ENCODE measurements around the gene CD8B. TPM values are rescaled to one million over a fixed set of nuclear protein-coding genes. Genes with fewer than 3 reads are reported as not detected.
A peak's percentile ranks its signal among the peaks of the same experiment; 100 is the strongest.

CD8B gene
- total RNA-seq, 1 experiment from 2014 or later = 0.47 TPM

- no TSS peak for BruUV-seq (replicated peaks)
- Histone ChIP-seq H4K20me1 (ENCODE audit: insufficient read depth) (no peaks in the 10 kb centered on the region), H2AFZ (ENCODE audit: low read depth, low read length, poor library complexity, severe bottlenecking) (peak overlapping the region; percentile 98), H3K4me2 (ENCODE audit: low read length) (peak overlapping the region; percentile 97), H3K4me1 (ENCODE audit: control insufficient read depth in 1 of 2, insufficient read depth in 2 of 2, low read length in 2 of 2) (peaks cover 5 to 20% of the 10 kb centered on the region in 2 experiments), H3K79me2 (ENCODE audit: insufficient read depth, low read length) (no peaks in the 10 kb centered on the region), H3K27ac (ENCODE audit: low read depth, low read length) (peak overlapping the region; percentile 44; the same call in 1 of the 2 replicates), H3K27me3 (ENCODE audit: insufficient read depth, low read length) (no peaks in the 10 kb centered on the region), H3K9me2 (ENCODE audit: insufficient read depth) (no peaks in the 10 kb centered on the region), H3K36me3 (ENCODE audit: control insufficient read depth in 1 of 2, insufficient read depth in 2 of 2, low read length in 2 of 2) (no peaks in the 10 kb centered on the region), H3K4me3 (replicated peaks in 1 of 2; ENCODE audit: low read depth in 1 of 2, low read length in 2 of 2) (peak overlapping the region; percentile 50 to 67), H3K9me3 (ENCODE audit: control insufficient read depth in 1 of 2, insufficient read depth in 1 of 2, low read depth in 1 of 2, low read length in 2 of 2) (no peaks in the 10 kb centered on the region), H3K9ac (ENCODE audit: low read length) (peak overlapping the region; percentile 62)
- POLR2A ChIA-PET = no interaction called here
- intact Hi-C loops (cut with micrococcal nuclease) = loop anchor here (10.0 kb wide), 1 partner anchor 407 kb away; no protein-coding TSS in a partner anchor
- DNase-seq (ENCODE audit: low read depth, low spot score) (peak; percentile 75), ATAC-seq (peak; percentile 73)
- CTCF ChIA-PET = interaction anchor here (0.7 kb wide), 1 partner anchor 53 kb away, joined by 3 read pairs; no protein-coding TSS in a partner anchor
- RAD21 ChIA-PET (ENCODE audit: low non-redundant PET in 1 of 2, low total read pairs in 2 of 2, uncharacterized antibody in 2 of 2, unreplicated experiment in 2 of 2) = interaction anchor here in 1 of 2 experiments (0.9 kb wide), 1 partner anchor 411 kb away, joined by 3 read pairs; no protein-coding TSS in a partner anchor
- TF ChIP-seq, protein P1, sequence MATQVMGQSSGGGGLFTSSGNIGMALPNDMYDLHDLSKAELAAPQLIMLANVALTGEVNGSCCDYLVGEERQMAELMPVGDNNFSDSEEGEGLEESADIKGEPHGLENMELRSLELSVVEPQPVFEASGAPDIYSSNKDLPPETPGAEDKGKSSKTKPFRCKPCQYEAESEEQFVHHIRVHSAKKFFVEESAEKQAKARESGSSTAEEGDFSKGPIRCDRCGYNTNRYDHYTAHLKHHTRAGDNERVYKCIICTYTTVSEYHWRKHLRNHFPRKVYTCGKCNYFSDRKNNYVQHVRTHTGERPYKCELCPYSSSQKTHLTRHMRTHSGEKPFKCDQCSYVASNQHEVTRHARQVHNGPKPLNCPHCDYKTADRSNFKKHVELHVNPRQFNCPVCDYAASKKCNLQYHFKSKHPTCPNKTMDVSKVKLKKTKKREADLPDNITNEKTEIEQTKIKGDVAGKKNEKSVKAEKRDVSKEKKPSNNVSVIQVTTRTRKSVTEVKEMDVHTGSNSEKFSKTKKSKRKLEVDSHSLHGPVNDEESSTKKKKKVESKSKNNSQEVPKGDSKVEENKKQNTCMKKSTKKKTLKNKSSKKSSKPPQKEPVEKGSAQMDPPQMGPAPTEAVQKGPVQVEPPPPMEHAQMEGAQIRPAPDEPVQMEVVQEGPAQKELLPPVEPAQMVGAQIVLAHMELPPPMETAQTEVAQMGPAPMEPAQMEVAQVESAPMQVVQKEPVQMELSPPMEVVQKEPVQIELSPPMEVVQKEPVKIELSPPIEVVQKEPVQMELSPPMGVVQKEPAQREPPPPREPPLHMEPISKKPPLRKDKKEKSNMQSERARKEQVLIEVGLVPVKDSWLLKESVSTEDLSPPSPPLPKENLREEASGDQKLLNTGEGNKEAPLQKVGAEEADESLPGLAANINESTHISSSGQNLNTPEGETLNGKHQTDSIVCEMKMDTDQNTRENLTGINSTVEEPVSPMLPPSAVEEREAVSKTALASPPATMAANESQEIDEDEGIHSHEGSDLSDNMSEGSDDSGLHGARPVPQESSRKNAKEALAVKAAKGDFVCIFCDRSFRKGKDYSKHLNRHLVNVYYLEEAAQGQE (IDR thresholded peaks at IDR 0.05; ENCODE audit: low read depth) = no peak
- TF ChIP-seq YY1 (IDR thresholded peaks at IDR 0.05; ENCODE audit: extremely low read depth, insufficient replicate concordance, low read depth, low read length) = peak; percentile 33
- no peak for TF ChIP-seq EZH2 (IDR thresholded peaks at IDR 0.05)
- no peak; the same call in 1 of the 2 replicates for TF ChIP-seq RAD21 (IDR thresholded peaks at IDR 0.05; ENCODE audit: low read depth)
- no peak; the same call in 1 of the 2 replicates for TF ChIP-seq SIN3A (IDR thresholded peaks at IDR 0.05; ENCODE audit: low read depth)
- TF ChIP-seq ZFX (IDR thresholded peaks at IDR 0.05) = peak; percentile 48; the same call in 1 of the 2 replicates
- no peak for TF ChIP-seq ZNF274 (IDR thresholded peaks at IDR 0.05; ENCODE audit: low read depth, low read length)
- TF ChIP-seq POLR2AphosphoS5 (IDR thresholded peaks at IDR 0.05; ENCODE audit: low read depth, low read length) = peak; percentile 22; the same call in 1 of the 2 replicates
- TF ChIP-seq, protein P2, sequence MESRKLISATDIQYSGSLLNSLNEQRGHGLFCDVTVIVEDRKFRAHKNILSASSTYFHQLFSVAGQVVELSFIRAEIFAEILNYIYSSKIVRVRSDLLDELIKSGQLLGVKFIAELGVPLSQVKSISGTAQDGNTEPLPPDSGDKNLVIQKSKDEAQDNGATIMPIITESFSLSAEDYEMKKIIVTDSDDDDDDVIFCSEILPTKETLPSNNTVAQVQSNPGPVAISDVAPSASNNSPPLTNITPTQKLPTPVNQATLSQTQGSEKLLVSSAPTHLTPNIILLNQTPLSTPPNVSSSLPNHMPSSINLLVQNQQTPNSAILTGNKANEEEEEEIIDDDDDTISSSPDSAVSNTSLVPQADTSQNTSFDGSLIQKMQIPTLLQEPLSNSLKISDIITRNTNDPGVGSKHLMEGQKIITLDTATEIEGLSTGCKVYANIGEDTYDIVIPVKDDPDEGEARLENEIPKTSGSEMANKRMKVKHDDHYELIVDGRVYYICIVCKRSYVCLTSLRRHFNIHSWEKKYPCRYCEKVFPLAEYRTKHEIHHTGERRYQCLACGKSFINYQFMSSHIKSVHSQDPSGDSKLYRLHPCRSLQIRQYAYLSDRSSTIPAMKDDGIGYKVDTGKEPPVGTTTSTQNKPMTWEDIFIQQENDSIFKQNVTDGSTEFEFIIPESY (IDR thresholded peaks at IDR 0.05; ENCODE audit: extremely low read depth, insufficient replicate concordance, low read length) = no peak
- TF ChIP-seq SRF (IDR thresholded peaks at IDR 0.05; ENCODE audit: low read depth) = no peak
- TF ChIP-seq, protein P3, sequence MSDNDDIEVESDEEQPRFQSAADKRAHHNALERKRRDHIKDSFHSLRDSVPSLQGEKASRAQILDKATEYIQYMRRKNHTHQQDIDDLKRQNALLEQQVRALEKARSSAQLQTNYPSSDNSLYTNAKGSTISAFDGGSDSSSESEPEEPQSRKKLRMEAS (IDR thresholded peaks at IDR 0.05) = peak; percentile 96
Measured at GRCh38 chr2:86807468-86808275, 54.0 kb downstream of the CD8B start.
